WERI-Rb-1 (cell line): ENCODE measurements around the gene RNF181.

ENCODE experiments used
- DNase-seq: peaks from one replicate; pipeline ENCODE4 v3.0.0-alpha.2; 2020
- H3K27ac ChIP-seq: fragments of 250-450 bp; sonication (Bioruptor Pico); 2 replicates; pipeline ENCODE4 v1.5.1; 2020; ENCODE audit warnings: mild to moderate bottlenecking, moderate library complexity
- H3K27me3 ChIP-seq: fragments of 250-450 bp; sonication (Bioruptor Pico); 2 replicates; pipeline ENCODE4 v1.5.1; 2021; ENCODE audit warnings: mild to moderate bottlenecking, low read depth, moderate library complexity; ENCODE audit not compliant: insufficient read depth, severe bottlenecking
- H3K36me3 ChIP-seq: fragments of 250-450 bp; sonication (Bioruptor Pico); 2 replicates; pipeline ENCODE4 v1.5.1; 2020; ENCODE audit warnings: mild to moderate bottlenecking, moderate library complexity
- H3K4me3 ChIP-seq: 2 replicates; pipeline ENCODE4 v1.5.1; 2011; ENCODE audit warnings: low read depth, mild to moderate bottlenecking, control low read depth, low read length
- H3K9me3 ChIP-seq: fragments of 250-450 bp; sonication (Bioruptor Pico); 2 replicates; pipeline ENCODE4 v1.5.1; 2021; ENCODE audit warnings: mild to moderate bottlenecking, moderate library complexity; ENCODE audit not compliant: severe bottlenecking
- CTCF ChIP-seq: IDR thresholded peaks from 2 replicates; pipeline ENCODE4 v1.5.1; 2011; ENCODE audit warnings: low read depth, mild to moderate bottlenecking, control low read depth, inconsistent platforms, low read length

Gene RNF181

GRCh38 chr2:85642725-85643124 lies 47.2 kb downstream of the RNF181 start:
- no peak for DNase-seq
- no peaks in the 10 kb centered on the region for H3K27me3 ChIP-seq
- peaks cover 97% of the 10 kb centered on the region for H3K36me3 ChIP-seq
- no peak overlapping the region for H3K27ac ChIP-seq
- no peak overlapping the region for H3K4me3 ChIP-seq
- H3K9me3 ChIP-seq, result no peaks in the 10 kb centered on the region
- TF ChIP-seq CTCF, result no peak

GRCh38 chr2:85644909-85645308 lies 49.4 kb downstream of the RNF181 start:
- no peak for DNase-seq
- Histone ChIP-seq H3K27ac (no peak overlapping the region), H3K4me3 (no peak overlapping the region), H3K9me3 (no peaks in the 10 kb centered on the region), H3K27me3 (no peaks in the 10 kb centered on the region), H3K36me3 (peaks cover 97% of the 10 kb centered on the region)
- no peak for TF ChIP-seq CTCF

- peaks cover 96% of the 10 kb centered on the region for H3K36me3 ChIP-seq
- no peak overlapping the region for H3K4me3 ChIP-seq
- no peaks in the 10 kb centered on the region for H3K27me3 ChIP-seq
These were observed 50.6 kb downstream of the RNF181 start for GRCh38 chr2:85646166-85646565.

More at GRCh38 chr2:85646166-85646565, 50.6 kb downstream of the RNF181 start:
- Histone ChIP-seq H3K27ac (no peak overlapping the region), H3K9me3 (no peaks in the 10 kb centered on the region)
- no peak for DNase-seq
- TF ChIP-seq CTCF, result no peak
